ENCODE measurements around the gene PKP4. TPM values are rescaled to one million over a fixed set of nuclear protein-coding genes. Genes with fewer than 3 reads are reported as not detected.
"Not testable (repeated sequence)": the region's sequence is repeated elsewhere in the genome, so short reads cannot be mapped to it uniquely, and the experiment has no call there.

Gene PKP4
- total RNA-seq, 1 experiment from 2014 or later: 147 TPM

DNA sequence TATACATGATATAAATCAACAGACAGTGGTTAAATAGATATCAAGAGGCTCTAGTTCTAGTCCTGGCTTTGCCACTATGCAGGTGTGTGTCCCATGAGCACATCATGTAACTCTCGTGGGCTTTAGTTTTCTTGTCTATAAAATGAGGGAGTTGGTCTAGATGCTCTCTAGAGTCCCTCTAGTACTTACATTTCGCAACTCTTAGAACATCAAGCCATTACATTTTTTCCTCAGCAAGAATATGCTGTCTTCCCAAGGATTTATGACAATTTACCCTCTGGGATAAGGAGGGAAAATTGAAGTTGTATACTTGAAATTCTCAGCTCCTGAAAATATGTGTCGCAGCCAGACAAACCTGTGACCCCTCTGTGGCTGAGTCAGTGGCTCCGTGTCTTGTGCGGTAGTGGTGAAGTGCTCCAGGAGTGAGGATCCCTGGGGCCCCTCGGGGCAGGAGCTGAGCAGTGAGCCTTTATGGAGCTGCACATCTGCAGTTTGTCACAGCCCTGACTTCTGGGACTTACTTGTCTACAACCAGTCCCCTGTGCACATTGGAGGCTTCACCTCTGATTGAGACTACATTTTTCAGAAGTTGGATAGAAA lies 6.8 kb downstream of the PKP4 start:
- Histone ChIP-seq H3K4me3 (ENCODE audit: low read depth, low read length) (no peak overlapping the region), H3K9me3 (no peaks in the 10 kb centered on the region), H3K4me1 (peaks cover 42% of the 10 kb centered on the region), H3K27me3 (replicated peaks; ENCODE audit: control insufficient read depth, insufficient read depth, low read length) (no peaks in the 10 kb centered on the region), H3K36me3 (ENCODE audit: control insufficient read depth, insufficient read depth, low read length) (no peaks in the 10 kb centered on the region)
- intact Hi-C loops (cut with micrococcal nuclease; ENCODE audit: unreplicated experiment): no loop called here
- DNase-seq: no peak
- Mint-ChIP-seq H3K4me3 (ENCODE audit: unreplicated experiment) (no peak overlapping the region), H3K4me1 (ENCODE audit: low read depth, unreplicated experiment) (peaks cover 7% of the 10 kb centered on the region), H3K9me3 (ENCODE audit: unreplicated experiment) (no peaks in the 10 kb centered on the region), H3K27me3 (ENCODE audit: insufficient read depth, unreplicated experiment) (no peaks in the 10 kb centered on the region), H3K36me3 (ENCODE audit: insufficient read depth, unreplicated experiment) (peaks cover 20% of the 10 kb centered on the region), H3K27ac (ENCODE audit: unreplicated experiment) (no peak overlapping the region)
- CTCF ChIA-PET: no interaction called here
- BruUV-seq (replicated peaks): no TSS peak
- POLR2A ChIA-PET: no interaction called here
- TF ChIP-seq, protein P1, sequence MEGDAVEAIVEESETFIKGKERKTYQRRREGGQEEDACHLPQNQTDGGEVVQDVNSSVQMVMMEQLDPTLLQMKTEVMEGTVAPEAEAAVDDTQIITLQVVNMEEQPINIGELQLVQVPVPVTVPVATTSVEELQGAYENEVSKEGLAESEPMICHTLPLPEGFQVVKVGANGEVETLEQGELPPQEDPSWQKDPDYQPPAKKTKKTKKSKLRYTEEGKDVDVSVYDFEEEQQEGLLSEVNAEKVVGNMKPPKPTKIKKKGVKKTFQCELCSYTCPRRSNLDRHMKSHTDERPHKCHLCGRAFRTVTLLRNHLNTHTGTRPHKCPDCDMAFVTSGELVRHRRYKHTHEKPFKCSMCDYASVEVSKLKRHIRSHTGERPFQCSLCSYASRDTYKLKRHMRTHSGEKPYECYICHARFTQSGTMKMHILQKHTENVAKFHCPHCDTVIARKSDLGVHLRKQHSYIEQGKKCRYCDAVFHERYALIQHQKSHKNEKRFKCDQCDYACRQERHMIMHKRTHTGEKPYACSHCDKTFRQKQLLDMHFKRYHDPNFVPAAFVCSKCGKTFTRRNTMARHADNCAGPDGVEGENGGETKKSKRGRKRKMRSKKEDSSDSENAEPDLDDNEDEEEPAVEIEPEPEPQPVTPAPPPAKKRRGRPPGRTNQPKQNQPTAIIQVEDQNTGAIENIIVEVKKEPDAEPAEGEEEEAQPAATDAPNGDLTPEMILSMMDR (IDR thresholded peaks at IDR 0.05; ENCODE audit: insufficient read depth in 1 of 2, low read depth in 1 of 2, low read length in 1 of 2, severe bottlenecking in 1 of 2, unreplicated experiment in 1 of 2): no peak

DNA sequence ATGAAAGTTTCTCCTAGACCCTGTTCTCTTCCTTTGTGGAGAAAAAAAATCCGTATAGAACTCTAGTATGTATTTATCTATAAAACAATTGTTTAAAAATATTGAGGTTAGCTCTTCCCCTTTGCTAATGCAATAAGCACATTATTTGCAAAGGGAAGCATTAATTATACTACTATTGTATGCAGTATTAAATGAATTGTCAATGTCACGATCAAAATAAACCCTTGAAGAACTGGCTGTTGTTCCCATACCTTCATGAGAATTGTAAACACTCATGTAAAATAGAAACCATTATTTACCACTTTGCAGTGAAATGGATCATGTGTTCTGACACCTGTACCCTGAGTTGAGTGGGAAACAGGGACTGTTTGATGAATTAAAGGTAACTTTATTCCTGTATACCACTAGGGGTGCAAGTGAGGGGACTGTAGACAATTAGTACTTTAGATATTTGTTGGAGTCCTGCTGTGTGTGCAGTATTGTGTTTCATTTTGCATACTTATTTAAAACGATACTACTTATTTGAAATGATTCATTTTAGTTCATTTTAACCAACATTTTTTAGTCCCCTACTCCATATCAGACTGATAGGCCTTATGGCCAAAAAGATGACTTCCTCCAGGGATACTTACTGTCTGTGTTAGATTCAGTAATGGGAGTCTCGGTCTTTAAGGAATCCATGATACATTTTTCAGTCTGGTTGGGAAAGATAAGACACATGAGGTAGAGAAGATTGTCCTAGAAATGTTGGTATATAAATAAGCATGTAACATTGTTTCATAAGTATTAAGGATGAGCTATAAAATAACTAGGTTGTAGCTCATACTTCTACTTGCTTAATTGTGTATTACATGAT lies 7.9 kb downstream of the PKP4 start:
- CTCF ChIA-PET: no interaction called here
- H3K4me3 Mint-ChIP-seq (ENCODE audit: unreplicated experiment): no peak overlapping the region
- intact Hi-C loops (cut with micrococcal nuclease; ENCODE audit: unreplicated experiment): no loop called here

DNA sequence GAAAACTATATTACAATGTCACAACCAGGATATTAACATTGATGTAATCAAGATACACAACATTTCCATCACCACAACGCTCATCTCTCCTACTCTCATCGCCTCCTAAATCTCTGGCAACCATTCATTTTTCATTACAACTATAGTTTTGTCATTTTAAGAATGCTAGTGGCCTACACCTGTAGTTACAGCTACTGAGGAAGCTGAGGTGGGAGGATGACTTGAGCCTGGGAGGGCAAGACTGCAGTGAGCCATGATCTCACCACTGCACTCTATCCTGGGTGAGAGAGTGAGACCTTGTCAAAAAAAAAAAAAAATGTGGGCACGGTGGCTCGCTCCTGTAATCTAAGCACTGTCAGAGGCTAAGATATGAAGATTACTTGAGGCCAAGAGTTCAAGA lies 10.5 kb downstream of the PKP4 start:
- no peaks in the 10 kb centered on the region for H3K9me3 Mint-ChIP-seq (ENCODE audit: unreplicated experiment)
- H3K9me3 ChIP-seq: no peaks in the 10 kb centered on the region

More for the DNA sequence above, 7.9 kb downstream of the PKP4 start:
- Histone ChIP-seq H3K9me3 (no peaks in the 10 kb centered on the region), H3K36me3 (ENCODE audit: control insufficient read depth, insufficient read depth, low read length) (no peaks in the 10 kb centered on the region), H3K4me3 (ENCODE audit: low read depth, low read length) (no peak overlapping the region), H3K4me1 (peaks cover 34% of the 10 kb centered on the region), H3K27me3 (replicated peaks; ENCODE audit: control insufficient read depth, insufficient read depth, low read length) (no peaks in the 10 kb centered on the region)
- DNase-seq: no peak
- Mint-ChIP-seq H3K27ac (ENCODE audit: unreplicated experiment) (no peak overlapping the region), H3K4me1 (ENCODE audit: low read depth, unreplicated experiment) (peaks cover 8% of the 10 kb centered on the region), H3K36me3 (ENCODE audit: insufficient read depth, unreplicated experiment) (peaks cover 31% of the 10 kb centered on the region), H3K27me3 (ENCODE audit: insufficient read depth, unreplicated experiment) (no peaks in the 10 kb centered on the region), H3K9me3 (ENCODE audit: unreplicated experiment) (no peaks in the 10 kb centered on the region)
- TF ChIP-seq, protein P1 (IDR thresholded peaks at IDR 0.05; ENCODE audit: insufficient read depth in 1 of 2, low read depth in 1 of 2, low read length in 1 of 2, severe bottlenecking in 1 of 2, unreplicated experiment in 1 of 2): peak; percentile 57 to 81
- POLR2A ChIA-PET: interaction anchor here (0.6 kb wide), 1 partner anchor 8 kb away, joined by 3 read pairs; the partner anchor contains the start of genes CCDC148 and PKP4
- no TSS peak for BruUV-seq (replicated peaks)

DNA sequence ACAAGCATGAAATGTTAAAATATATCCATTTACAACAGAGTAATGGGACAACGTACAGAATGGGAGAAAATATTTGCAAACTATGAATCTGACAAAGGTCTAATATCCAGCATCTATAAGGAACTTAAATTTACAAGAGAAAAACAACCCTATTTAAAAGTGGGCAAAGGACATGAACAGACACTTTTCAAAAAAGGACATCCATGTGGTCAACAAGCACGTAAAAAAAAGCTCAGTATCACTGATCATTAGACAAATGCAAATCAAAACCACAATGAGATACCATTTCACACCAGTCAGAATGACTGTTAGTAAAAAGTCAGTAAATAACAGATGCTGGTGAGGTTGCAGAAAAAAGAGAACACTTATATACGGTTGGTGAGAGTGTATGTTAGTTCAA lies 16.1 kb downstream of the PKP4 start:
- POLR2A ChIA-PET; H3K4me3 ChIP-seq (ENCODE audit: low read depth, low read length); CTCF ChIA-PET: not testable (repeated sequence)

More for the DNA sequence above, 10.5 kb downstream of the PKP4 start:
- no TSS peak for BruUV-seq (replicated peaks)
- TF ChIP-seq, protein P1 (IDR thresholded peaks at IDR 0.05; ENCODE audit: insufficient read depth in 1 of 2, low read depth in 1 of 2, low read length in 1 of 2, severe bottlenecking in 1 of 2, unreplicated experiment in 1 of 2): no peak
- H3K4me3 Mint-ChIP-seq (ENCODE audit: unreplicated experiment): no peak overlapping the region
- peaks cover 10% of the 10 kb centered on the region for H3K4me1 Mint-ChIP-seq (ENCODE audit: low read depth, unreplicated experiment)
- Histone ChIP-seq H3K36me3 (ENCODE audit: control insufficient read depth, insufficient read depth, low read length) (no peaks in the 10 kb centered on the region; the same call in 1 of the 2 replicates), H3K4me1 (peaks cover 18% of the 10 kb centered on the region), H3K27me3 (replicated peaks; ENCODE audit: control insufficient read depth, insufficient read depth, low read length) (no peaks in the 10 kb centered on the region), H3K4me3 (ENCODE audit: low read depth, low read length) (no peak overlapping the region)
- H3K27me3 Mint-ChIP-seq (ENCODE audit: insufficient read depth, unreplicated experiment): no peaks in the 10 kb centered on the region
- CTCF ChIA-PET: interaction anchor here (1.0 kb wide), 1 partner anchor 433 kb away, joined by 4 read pairs; no protein-coding TSS in a partner anchor
- intact Hi-C loops (cut with micrococcal nuclease; ENCODE audit: unreplicated experiment): no loop called here
- POLR2A ChIA-PET: interaction anchor here (0.6 kb wide), 1 partner anchor 11 kb away, joined by 4 read pairs; the partner anchor contains the start of genes CCDC148 and PKP4
- H3K36me3 Mint-ChIP-seq (ENCODE audit: insufficient read depth, unreplicated experiment): peaks cover 37% of the 10 kb centered on the region
- H3K27ac Mint-ChIP-seq (ENCODE audit: unreplicated experiment): no peak overlapping the region
- no peak for DNase-seq

More for the DNA sequence above, 16.1 kb downstream of the PKP4 start:
- peaks cover 54% of the 10 kb centered on the region for H3K36me3 Mint-ChIP-seq (ENCODE audit: insufficient read depth, unreplicated experiment)
- H3K27ac Mint-ChIP-seq (ENCODE audit: unreplicated experiment); DNase-seq; H3K27me3 Mint-ChIP-seq (ENCODE audit: insufficient read depth, unreplicated experiment); H3K4me3 Mint-ChIP-seq (ENCODE audit: unreplicated experiment); H3K9me3 ChIP-seq; BruUV-seq (replicated peaks); H3K4me1 ChIP-seq; intact Hi-C loops (cut with micrococcal nuclease; ENCODE audit: unreplicated experiment); H3K4me1 Mint-ChIP-seq (ENCODE audit: low read depth, unreplicated experiment); H3K27me3 ChIP-seq (replicated peaks; ENCODE audit: control insufficient read depth, insufficient read depth, low read length); H3K9me3 Mint-ChIP-seq (ENCODE audit: unreplicated experiment); H3K36me3 ChIP-seq (ENCODE audit: control insufficient read depth, insufficient read depth, low read length): not testable (repeated sequence)
